COR-L47 (cell line): ENCODE data around the gene APOL3.
"Not testable (repeated sequence)": the region's sequence is repeated elsewhere in the genome, so short reads cannot be mapped to it uniquely, and the experiment has no call there.

ENCODE experiments used
- DNase-seq: peaks from one replicate; lab custom pipeline; 2025; lab: John Stamatoyannopoulos, UW

APOL3 gene

DNA sequence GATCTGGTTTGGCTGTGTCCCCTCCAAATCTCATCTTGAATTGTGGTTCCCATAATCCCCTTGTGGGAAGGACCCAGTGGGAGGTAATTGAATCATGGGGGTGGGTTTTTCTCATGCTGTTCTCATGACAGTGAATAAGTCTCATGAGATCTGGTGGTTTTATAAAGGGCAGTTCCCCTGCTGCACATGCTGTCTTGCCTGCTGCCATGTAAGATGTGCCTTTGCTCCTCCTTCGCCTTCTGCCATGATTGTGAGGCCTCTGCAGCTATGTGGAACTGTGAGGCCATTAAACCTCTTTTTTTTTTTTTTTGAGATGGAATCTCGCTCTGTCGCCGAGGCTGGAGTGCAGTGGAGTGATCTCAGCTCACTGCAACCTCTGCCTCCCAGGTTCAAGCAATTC, 59.6 kb downstream of the APOL3 start:
- DNase-seq, result not testable (repeated sequence)

DNA sequence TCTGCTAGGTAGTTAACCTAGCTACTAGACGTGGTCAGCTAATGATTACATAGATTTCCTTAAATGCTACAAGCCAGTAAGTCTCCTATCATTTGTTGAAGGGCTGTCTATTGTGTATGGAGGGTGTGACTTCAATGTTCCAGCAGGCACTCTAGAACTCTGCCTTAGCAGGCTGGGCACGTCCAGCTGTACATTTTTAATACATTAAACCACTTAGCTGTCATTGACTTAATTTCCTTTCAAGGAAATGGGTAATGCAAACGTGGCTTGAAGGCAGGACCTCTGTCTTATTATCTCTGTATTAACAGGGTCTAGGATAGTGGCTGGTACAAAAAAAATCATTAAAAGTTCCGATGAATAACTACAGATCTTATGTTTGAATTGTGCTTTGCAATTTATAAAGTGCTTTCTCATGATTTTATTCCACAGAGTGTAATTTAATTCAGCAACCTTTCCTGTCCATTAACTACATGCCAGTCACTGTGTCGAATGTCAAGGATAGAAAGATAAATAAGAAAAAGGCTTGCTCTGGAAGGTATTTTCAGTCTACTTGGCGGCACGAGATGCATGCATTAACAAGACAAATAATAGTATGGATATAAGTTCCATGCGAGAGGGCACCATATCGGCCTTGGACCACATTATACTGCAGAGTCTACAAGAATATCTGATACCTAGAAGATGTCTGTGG, 60.3 kb downstream of the APOL3 start:
- DNase-seq, result no peak

- not testable (repeated sequence) for DNase-seq
These were observed 61.0 kb downstream of the APOL3 start for GRCh38 chr22:36099561-36099960.

- no peak for DNase-seq
These were observed 62.7 kb downstream of the APOL3 start for GRCh38 chr22:36097880-36098279.

DNA sequence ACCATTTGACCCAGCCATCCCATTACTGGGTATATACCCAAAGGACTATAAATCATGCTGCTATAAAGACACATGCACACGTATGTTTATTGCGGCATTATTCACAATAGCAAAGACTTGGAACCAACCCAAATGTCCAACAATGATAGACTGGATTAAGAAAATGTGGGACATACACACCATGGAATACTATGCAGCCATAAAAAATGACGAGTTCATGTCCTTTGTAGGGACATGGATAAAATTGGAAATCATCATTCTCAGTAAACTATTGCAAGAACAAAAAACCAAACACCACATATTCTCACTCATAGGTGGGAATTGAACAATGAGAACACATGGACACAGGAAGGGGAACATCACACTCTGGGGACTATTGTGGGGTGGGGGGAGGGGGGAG, 69.8 kb downstream of the APOL3 start:
- DNase-seq, result not testable (repeated sequence)
